A673 (cell line): ENCODE results near the gene MSMO1. TPM values are rescaled to one million over a fixed set of nuclear protein-coding genes. Genes with fewer than 3 reads are reported as not detected.

ENCODE experiments used
- BruUV-seq: library from RNA; stranded (reverse); fragments of 400-500 nt; replicated peaks from 2 replicates; lab custom pipeline; 2021; lab: Mats Ljungman, UMichigan
- CTCF ChIA-PET: fragments of 300-600 bp; sonication (Branson Sonifier 250); formaldehyde crosslinking; loops from one replicate; lab custom pipeline; 2022; ENCODE audit warnings: antibody characterized with exemption; lab: Charles Lee
- POLR2A ChIA-PET: fragments of 300-600 bp; sonication (Branson Sonifier 250); formaldehyde crosslinking; loops from one replicate; lab custom pipeline; 2022; ENCODE audit warnings: antibody characterized with exemption; ENCODE audit not compliant: low non-redundant PET; lab: Charles Lee
- DNase-seq: peaks from one replicate; pipeline ENCODE4 v3.0.0-alpha.2; 2015; ENCODE audit warnings: low spot score
- H3K27ac ChIP-seq: fragments of 200-600 bp; sonication (generic); 2 replicates; pipeline ENCODE4 v1.5.1; 2016; ENCODE audit warnings: mixed run types, low read depth, mild to moderate bottlenecking, mixed read lengths, antibody characterized with exemption, low read length; ENCODE audit not compliant: poor library complexity, severe bottlenecking
- H3K27me3 ChIP-seq: fragments of 200-600 bp; sonication (generic); replicated peaks from 2 replicates; pipeline ENCODE4 v1.6.1; 2017; ENCODE audit warnings: mixed run types, low read depth, mild to moderate bottlenecking, mixed read lengths, antibody characterized with exemption, low read length; ENCODE audit not compliant: insufficient read depth, poor library complexity
- H3K36me3 ChIP-seq: fragments of 200-600 bp; sonication (generic); 2 replicates; pipeline ENCODE4 v1.6.1; 2016; ENCODE audit warnings: mixed run types, mild to moderate bottlenecking, mixed read lengths, antibody characterized with exemption, low read length; ENCODE audit not compliant: insufficient read depth, poor library complexity, severe bottlenecking
- H3K4me1 ChIP-seq: fragments of 200-600 bp; sonication (generic); 2 replicates; pipeline ENCODE4 v1.6.1; 2017; ENCODE audit warnings: mixed run types, mild to moderate bottlenecking, mixed read lengths, antibody characterized with exemption, low read length; ENCODE audit not compliant: insufficient read depth, poor library complexity, severe bottlenecking
- H3K4me3 ChIP-seq: fragments of 200-600 bp; sonication (generic); 2 replicates; pipeline ENCODE4 v1.5.1; 2016; ENCODE audit warnings: low read depth, mixed run types, mild to moderate bottlenecking, mixed read lengths, low read length; ENCODE audit not compliant: poor library complexity, severe bottlenecking
- H3K9me3 ChIP-seq: fragments of 200-600 bp; sonication (generic); 2 replicates; pipeline ENCODE4 v1.6.1; 2016; ENCODE audit warnings: mixed run types, low read depth, mild to moderate bottlenecking, mixed read lengths, antibody characterized with exemption, low read length; ENCODE audit not compliant: poor library complexity, severe bottlenecking
- CTCF ChIP-seq: fragments of 300-800, 200-600 bp; sonication (generic); conservative IDR thresholded peaks from 2 replicates; pipeline ENCODE4 v1.5.1; 2017; ENCODE audit warnings: low read depth, mild to moderate bottlenecking, antibody characterized with exemption, low read length, moderate library complexity, mixed read lengths
- EZH2 ChIP-seq: fragments of 200-600 bp; sonication (generic); IDR thresholded peaks from 2 replicates; pipeline ENCODE4 v1.6.1; 2017; ENCODE audit warnings: borderline replicate concordance, low read depth, mild to moderate bottlenecking, mixed read lengths, antibody characterized with exemption, low read length; ENCODE audit not compliant: poor library complexity, severe bottlenecking
- intact Hi-C: fragments of 100-400 bp; cut with micrococcal nuclease; formaldehyde crosslinking; loops from one replicate; pipeline ENCODE4 v1.10.0; 2022; ENCODE audit not compliant: unreplicated experiment
- total RNA-seq: library from RNA; stranded (reverse); gene quantifications from 2 replicates; pipeline ENCODE4 v1.2.3, GENCODE V29; 2021

MSMO1 gene
- total RNA-seq, 1 experiment from 2014 or later: 137 TPM

DNA sequence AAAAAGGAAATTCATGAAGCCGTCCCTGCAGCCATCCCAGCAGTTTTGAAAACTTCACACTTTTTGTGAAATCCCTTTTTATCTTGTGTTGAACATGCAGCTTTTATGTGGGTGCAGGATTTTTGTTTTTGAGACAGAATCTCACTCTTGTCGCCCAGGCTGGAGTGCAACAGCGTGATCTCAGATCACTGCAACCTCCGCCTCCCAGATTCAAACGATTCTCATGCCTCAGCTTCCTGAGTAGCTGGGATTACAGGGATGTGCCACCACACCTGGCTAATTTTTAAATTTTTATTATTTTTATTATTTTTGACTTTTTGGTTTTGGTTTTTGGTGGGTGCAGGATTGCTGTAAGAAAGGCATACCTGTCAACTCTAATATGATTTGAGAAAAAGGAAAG is 8.0 kb upstream of the MSMO1 start:
- POLR2A ChIA-PET: no interaction called here
- TF ChIP-seq CTCF (no peak), EZH2 (no peak)
- Histone ChIP-seq H3K4me3 (no peak overlapping the region), H3K36me3 (no peaks in the 10 kb centered on the region), H3K27me3 (no peaks in the 10 kb centered on the region), H3K9me3 (no peaks in the 10 kb centered on the region), H3K4me1 (no peaks in the 10 kb centered on the region), H3K27ac (no peak overlapping the region)
- intact Hi-C loops: no loop called here
- DNase-seq: no peak
- no TSS peak for BruUV-seq
- CTCF ChIA-PET: no interaction called here

DNA sequence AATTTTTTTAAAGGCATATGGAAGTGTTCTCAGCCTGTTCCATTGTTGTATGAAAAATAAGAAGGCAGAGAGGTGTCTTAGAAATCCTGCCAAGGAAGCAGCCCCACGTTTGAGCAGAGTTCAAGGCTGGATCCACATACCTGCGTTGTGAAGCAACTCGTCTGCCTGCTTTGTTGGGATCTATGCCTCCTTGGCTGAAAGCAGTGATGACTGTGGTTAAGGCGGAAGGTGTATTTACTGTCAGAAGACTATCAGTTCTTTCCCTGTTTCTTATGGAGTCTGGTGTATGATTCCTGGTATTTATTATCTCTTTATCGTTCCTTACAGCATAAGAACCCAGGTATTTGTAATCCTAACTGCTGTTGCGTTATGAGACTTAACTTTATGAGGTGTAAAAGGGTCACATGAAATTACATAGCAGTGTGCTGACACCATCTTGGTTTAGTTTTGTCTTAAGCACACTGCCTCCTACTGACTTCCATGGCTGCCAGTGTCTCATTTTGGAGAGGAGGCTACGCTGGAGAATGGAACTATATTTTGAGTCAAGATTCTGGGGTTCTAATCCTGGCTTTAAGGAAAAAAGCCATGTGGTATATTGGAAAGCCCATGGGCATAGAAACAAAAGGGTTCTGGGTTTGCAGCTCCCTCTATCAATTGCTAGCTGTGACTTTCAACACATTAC is 3.1 kb upstream of the MSMO1 start:
- intact Hi-C loops: no loop called here
- ChIA-PET POLR2A (no interaction called here), CTCF (no interaction called here)
- no peaks in the 10 kb centered on the region for H3K27me3 ChIP-seq
- H3K4me1 ChIP-seq: peaks cover 4% of the 10 kb centered on the region
- TF ChIP-seq CTCF (no peak), EZH2 (no peak)
- no peak for DNase-seq
- peaks cover 7% of the 10 kb centered on the region for H3K9me3 ChIP-seq
- no peak overlapping the region for H3K27ac ChIP-seq
- no peaks in the 10 kb centered on the region for H3K36me3 ChIP-seq
- H3K4me3 ChIP-seq: no peak overlapping the region
- no TSS peak for BruUV-seq

- Histone ChIP-seq H3K9me3 (peaks cover 7% of the 10 kb centered on the region), H3K36me3 (peaks cover under 1% of the 10 kb centered on the region), H3K27me3 (no peaks in the 10 kb centered on the region), H3K4me3 (no peak overlapping the region), H3K4me1 (peaks cover 4% of the 10 kb centered on the region), H3K27ac (no peak overlapping the region)
- no peak for DNase-seq
- no peak for TF ChIP-seq EZH2
- TF ChIP-seq CTCF: no peak
- ChIA-PET POLR2A (no interaction called here), CTCF (no interaction called here)
- BruUV-seq: no TSS peak
- intact Hi-C loops: loop anchor here (5.0 kb wide), 1 partner anchor 193 kb away; no protein-coding TSS in a partner anchor
Measured at GRCh38 chr4:165324918-165325304, 2.6 kb upstream of the MSMO1 start.
